ENCODE data around the gene CABLES1.

- TF ChIP-seq CTCF (IDR thresholded peaks at IDR 0.05), result no peak
- no peak for TF ChIP-seq POLR2A (IDR thresholded peaks at IDR 0.05)
These were observed 43.2 kb upstream of the CABLES1 start for GRCh38 chr18:23092121-23092520.

Data from vagina (tissue), 2 donors.